GDM1 (cell line): ENCODE measurements around the gene STYXL1.

Source experiments
- DNase-seq: peaks from one replicate; lab custom pipeline; 2025; lab: John Stamatoyannopoulos, UW

STYXL1 gene

GRCh38 chr7:75979759-75980429 is 67.9 kb downstream of the STYXL1 start:
- DNase-seq: no peak

GRCh38 chr7:75977743-75978142 is 70.1 kb downstream of the STYXL1 start:
- DNase-seq: no peak

- no peak for DNase-seq
These were observed 75.6 kb downstream of the STYXL1 start for GRCh38 chr7:75971961-75972763.

- no peak for DNase-seq
These were observed 76.4 kb downstream of the STYXL1 start for GRCh38 chr7:75971309-75971960.

- no peak for DNase-seq
These were observed 77.9 kb downstream of the STYXL1 start for GRCh38 chr7:75969704-75970498.

- DNase-seq: no peak
These were observed 78.6 kb downstream of the STYXL1 start for GRCh38 chr7:75969182-75969581.

- DNase-seq: no peak
These were observed 79.2 kb downstream of the STYXL1 start for GRCh38 chr7:75968561-75969001.

- no peak for DNase-seq
These were observed 79.8 kb downstream of the STYXL1 start for GRCh38 chr7:75968012-75968411.

- peak; percentile 32 for DNase-seq
These were observed 80.3 kb downstream of the STYXL1 start for GRCh38 chr7:75967487-75967997.

GRCh38 chr7:75967055-75967454 is 80.7 kb downstream of the STYXL1 start:
- DNase-seq: no peak

- no peak for DNase-seq
These were observed 81.4 kb downstream of the STYXL1 start for GRCh38 chr7:75966190-75966961.

- no peak for DNase-seq
These were observed 82.2 kb downstream of the STYXL1 start for GRCh38 chr7:75965617-75966016.

- no peak for DNase-seq
These were observed 84.3 kb downstream of the STYXL1 start for GRCh38 chr7:75963381-75963995.

- no peak for DNase-seq
These were observed 85.0 kb downstream of the STYXL1 start for GRCh38 chr7:75962607-75963380.

GRCh38 chr7:75961218-75961617 is 86.6 kb downstream of the STYXL1 start:
- no peak for DNase-seq

- no peak for DNase-seq
These were observed 87.4 kb downstream of the STYXL1 start for GRCh38 chr7:75960372-75960771.

GRCh38 chr7:75958802-75959543 is 88.8 kb downstream of the STYXL1 start:
- DNase-seq: no peak

- no peak for DNase-seq
These were observed 90.6 kb downstream of the STYXL1 start for GRCh38 chr7:75957021-75957736.
